ENCODE measurements around the gene FUT1. TPM values are rescaled to one million over a fixed set of nuclear protein-coding genes. Genes with fewer than 3 reads are reported as not detected.

The FUT1 gene
- total RNA-seq, 1 experiment from 2014 or later = 0.06 TPM

GRCh38 chr19:48705431-48705830 is 47.0 kb downstream of the FUT1 start:
- no TSS peak for BruUV-seq (replicated peaks)
- Histone ChIP-seq H3K9me3 (ENCODE audit: low read depth, low read length, poor library complexity, severe bottlenecking) (no peaks in the 10 kb centered on the region), H3K4me3 (ENCODE audit: low read depth, low read length, poor library complexity, severe bottlenecking) (no peak overlapping the region), H3K27ac (ENCODE audit: low read depth, low read length, poor library complexity, severe bottlenecking) (no peak overlapping the region), H3K4me1 (ENCODE audit: insufficient read depth, low read length, poor library complexity, severe bottlenecking) (no peaks in the 10 kb centered on the region), H3K36me3 (ENCODE audit: insufficient read depth, low read length, poor library complexity, severe bottlenecking) (no peaks in the 10 kb centered on the region), H3K27me3 (replicated peaks; ENCODE audit: insufficient read depth, low read depth, low read length, poor library complexity) (no peaks in the 10 kb centered on the region)
- ChIA-PET CTCF (no interaction called here), POLR2A (ENCODE audit: low non-redundant PET) (no interaction called here)
- TF ChIP-seq EZH2 (IDR thresholded peaks at IDR 0.05; ENCODE audit: borderline replicate concordance, low read depth, low read length, poor library complexity, severe bottlenecking) (no peak), CTCF (conservative IDR thresholded peaks at IDR 0.05; ENCODE audit: low read depth, low read length) (no peak)
- no peak for DNase-seq (ENCODE audit: low spot score)
- intact Hi-C loops (cut with micrococcal nuclease; ENCODE audit: unreplicated experiment) = no loop called here

GRCh38 chr19:48703316-48703715 is 49.1 kb downstream of the FUT1 start:
- no peaks in the 10 kb centered on the region for H3K4me1 ChIP-seq (ENCODE audit: insufficient read depth, low read length, poor library complexity, severe bottlenecking)
- intact Hi-C loops (cut with micrococcal nuclease; ENCODE audit: unreplicated experiment) = no loop called here
- no peak for TF ChIP-seq CTCF (conservative IDR thresholded peaks at IDR 0.05; ENCODE audit: low read depth, low read length)
- TF ChIP-seq EZH2 (IDR thresholded peaks at IDR 0.05; ENCODE audit: borderline replicate concordance, low read depth, low read length, poor library complexity, severe bottlenecking) = no peak
- no peaks in the 10 kb centered on the region for H3K36me3 ChIP-seq (ENCODE audit: insufficient read depth, low read length, poor library complexity, severe bottlenecking)
- H3K27me3 ChIP-seq (replicated peaks; ENCODE audit: insufficient read depth, low read depth, low read length, poor library complexity) = no peaks in the 10 kb centered on the region
- ChIA-PET POLR2A (ENCODE audit: low non-redundant PET) (no interaction called here), CTCF (no interaction called here)
- H3K4me3 ChIP-seq (ENCODE audit: low read depth, low read length, poor library complexity, severe bottlenecking) = no peak overlapping the region
- DNase-seq (ENCODE audit: low spot score) = no peak
- H3K27ac ChIP-seq (ENCODE audit: low read depth, low read length, poor library complexity, severe bottlenecking) = no peak overlapping the region
- BruUV-seq (replicated peaks) = no TSS peak
- no peaks in the 10 kb centered on the region for H3K9me3 ChIP-seq (ENCODE audit: low read depth, low read length, poor library complexity, severe bottlenecking)

GRCh38 chr19:48702701-48703100 is 49.7 kb downstream of the FUT1 start:
- no TSS peak for BruUV-seq (replicated peaks)
- intact Hi-C loops (cut with micrococcal nuclease; ENCODE audit: unreplicated experiment) = no loop called here
- Histone ChIP-seq H3K27me3 (replicated peaks; ENCODE audit: insufficient read depth, low read depth, low read length, poor library complexity) (no peaks in the 10 kb centered on the region), H3K4me3 (ENCODE audit: low read depth, low read length, poor library complexity, severe bottlenecking) (no peak overlapping the region), H3K36me3 (ENCODE audit: insufficient read depth, low read length, poor library complexity, severe bottlenecking) (no peaks in the 10 kb centered on the region), H3K4me1 (ENCODE audit: insufficient read depth, low read length, poor library complexity, severe bottlenecking) (no peaks in the 10 kb centered on the region), H3K27ac (ENCODE audit: low read depth, low read length, poor library complexity, severe bottlenecking) (no peak overlapping the region), H3K9me3 (ENCODE audit: low read depth, low read length, poor library complexity, severe bottlenecking) (no peaks in the 10 kb centered on the region)
- TF ChIP-seq EZH2 (IDR thresholded peaks at IDR 0.05; ENCODE audit: borderline replicate concordance, low read depth, low read length, poor library complexity, severe bottlenecking) (no peak), CTCF (conservative IDR thresholded peaks at IDR 0.05; ENCODE audit: low read depth, low read length) (no peak)
- no peak for DNase-seq (ENCODE audit: low spot score)
- ChIA-PET POLR2A (ENCODE audit: low non-redundant PET) (no interaction called here), CTCF (no interaction called here)

Data from A673 (cell line).